ENCODE measurements around the gene ECHDC1. TPM values are rescaled to one million over a fixed set of nuclear protein-coding genes. Genes with fewer than 3 reads are reported as not detected.
"Not testable (repeated sequence)": the region's sequence is repeated elsewhere in the genome, so short reads cannot be mapped to it uniquely, and the experiment has no call there.

Gene ECHDC1
- polyA plus RNA-seq (2012; ENCODE audit: low read depth, missing spikeins), result 42.5 TPM

- peak; percentile 33 for DNase-seq (ENCODE audit: insufficient read length, low spot score)
- peak; percentile 94 for FAIRE-seq
- TF ChIP-seq POLR2A (IDR thresholded peaks at IDR 0.05; ENCODE audit: low read depth, low read length), result peak; percentile 93
- TF ChIP-seq POU2F2 (IDR thresholded peaks at IDR 0.05; ENCODE audit: low read depth, low read length), result peak; percentile 52; the same call in 1 of the 2 replicates
- TF ChIP-seq SPI1 (IDR thresholded peaks at IDR 0.05; ENCODE audit: low read depth, low read length), result peak; percentile 48
- peak; percentile 65 for TF ChIP-seq PAX5 (IDR thresholded peaks at IDR 0.05; ENCODE audit: insufficient read depth, low read length, severe bottlenecking)
- peak; percentile 65 for TF ChIP-seq TAF1 (IDR thresholded peaks at IDR 0.05; ENCODE audit: low read depth, low read length)
- peak; percentile 88 for TF ChIP-seq POLR2AphosphoS5 (IDR thresholded peaks at IDR 0.05; ENCODE audit: low read depth, low read length)
These were observed at the start of gene ECHDC1 for GRCh38 chr6:127342946-127343808. Gene ECHDC1, minus strand, starts transcription at chr6:127343609. Its CDS starts 12,581 bp downstream, at chr6:127331028.

GRCh38 chr6:127392301-127392700, 48.9 kb upstream of the ECHDC1 start:
- TF ChIP-seq POLR2AphosphoS5 (IDR thresholded peaks at IDR 0.05; ENCODE audit: low read depth, low read length) (no peak), PAX5 (IDR thresholded peaks at IDR 0.05; ENCODE audit: insufficient read depth, low read length, severe bottlenecking) (no peak)
- DNase-seq (ENCODE audit: insufficient read length, low spot score) (no peak), FAIRE-seq (no peak)

GRCh38 chr6:127391094-127391953, 47.9 kb upstream of the ECHDC1 start:
- FAIRE-seq (no peak), DNase-seq (ENCODE audit: insufficient read length, low spot score) (no peak)
- TF ChIP-seq SPI1 (IDR thresholded peaks at IDR 0.05; ENCODE audit: low read depth, low read length), result no peak
- no peak for TF ChIP-seq POLR2AphosphoS5 (IDR thresholded peaks at IDR 0.05; ENCODE audit: low read depth, low read length)
- TF ChIP-seq PAX5 (IDR thresholded peaks at IDR 0.05; ENCODE audit: insufficient read depth, low read length, severe bottlenecking), result no peak
- TF ChIP-seq POLR2A (IDR thresholded peaks at IDR 0.05; ENCODE audit: low read depth, low read length), result no peak
- TF ChIP-seq POU2F2 (IDR thresholded peaks at IDR 0.05; ENCODE audit: low read depth, low read length), result no peak
- no peak for TF ChIP-seq TAF1 (IDR thresholded peaks at IDR 0.05; ENCODE audit: low read depth, low read length)

- FAIRE-seq (no peak), DNase-seq (ENCODE audit: insufficient read length, low spot score) (no peak)
- TF ChIP-seq POLR2A (IDR thresholded peaks at IDR 0.05; ENCODE audit: low read depth, low read length) (no peak), PAX5 (IDR thresholded peaks at IDR 0.05; ENCODE audit: insufficient read depth, low read length, severe bottlenecking) (no peak), POLR2AphosphoS5 (IDR thresholded peaks at IDR 0.05; ENCODE audit: low read depth, low read length) (no peak), POU2F2 (IDR thresholded peaks at IDR 0.05; ENCODE audit: low read depth, low read length) (no peak), SPI1 (IDR thresholded peaks at IDR 0.05; ENCODE audit: low read depth, low read length) (no peak), TAF1 (IDR thresholded peaks at IDR 0.05; ENCODE audit: low read depth, low read length) (no peak)
These were observed 46.3 kb upstream of the ECHDC1 start for GRCh38 chr6:127389706-127390105.

- FAIRE-seq (no peak), DNase-seq (ENCODE audit: insufficient read length, low spot score) (no peak)
These were observed 42.4 kb upstream of the ECHDC1 start for GRCh38 chr6:127385668-127386430.

GRCh38 chr6:127384848-127385247, 41.4 kb upstream of the ECHDC1 start:
- DNase-seq (ENCODE audit: insufficient read length, low spot score); FAIRE-seq: not testable (repeated sequence)

More at GRCh38 chr6:127385668-127386430, 42.4 kb upstream of the ECHDC1 start:
- no peak for TF ChIP-seq PAX5 (IDR thresholded peaks at IDR 0.05; ENCODE audit: insufficient read depth, low read length, severe bottlenecking)
- no peak for TF ChIP-seq POU2F2 (IDR thresholded peaks at IDR 0.05; ENCODE audit: low read depth, low read length)
- TF ChIP-seq POLR2A (IDR thresholded peaks at IDR 0.05; ENCODE audit: low read depth, low read length), result no peak
- no peak for TF ChIP-seq TAF1 (IDR thresholded peaks at IDR 0.05; ENCODE audit: low read depth, low read length)
- no peak for TF ChIP-seq POLR2AphosphoS5 (IDR thresholded peaks at IDR 0.05; ENCODE audit: low read depth, low read length)
- TF ChIP-seq SPI1 (IDR thresholded peaks at IDR 0.05; ENCODE audit: low read depth, low read length), result no peak

- DNase-seq (ENCODE audit: insufficient read length, low spot score), result no peak
- no peak for TF ChIP-seq SPI1 (IDR thresholded peaks at IDR 0.05; ENCODE audit: low read depth, low read length)
- TF ChIP-seq POLR2AphosphoS5 (IDR thresholded peaks at IDR 0.05; ENCODE audit: low read depth, low read length), result no peak
- TF ChIP-seq POLR2A (IDR thresholded peaks at IDR 0.05; ENCODE audit: low read depth, low read length), result no peak
- TF ChIP-seq PAX5 (IDR thresholded peaks at IDR 0.05; ENCODE audit: insufficient read depth, low read length, severe bottlenecking), result no peak
- no peak for TF ChIP-seq TAF1 (IDR thresholded peaks at IDR 0.05; ENCODE audit: low read depth, low read length)
- TF ChIP-seq POU2F2 (IDR thresholded peaks at IDR 0.05; ENCODE audit: low read depth, low read length), result no peak
- FAIRE-seq, result no peak
These were observed 40.6 kb upstream of the ECHDC1 start for GRCh38 chr6:127383988-127384387.

GRCh38 chr6:127382413-127382812, 39.0 kb upstream of the ECHDC1 start:
- FAIRE-seq (no peak), DNase-seq (ENCODE audit: insufficient read length, low spot score) (no peak)
- TF ChIP-seq PAX5 (IDR thresholded peaks at IDR 0.05; ENCODE audit: insufficient read depth, low read length, severe bottlenecking) (no peak), POLR2AphosphoS5 (IDR thresholded peaks at IDR 0.05; ENCODE audit: low read depth, low read length) (no peak), SPI1 (IDR thresholded peaks at IDR 0.05; ENCODE audit: low read depth, low read length) (no peak), POU2F2 (IDR thresholded peaks at IDR 0.05; ENCODE audit: low read depth, low read length) (no peak), TAF1 (IDR thresholded peaks at IDR 0.05; ENCODE audit: low read depth, low read length) (no peak), POLR2A (IDR thresholded peaks at IDR 0.05; ENCODE audit: low read depth, low read length) (no peak)

- no peak for DNase-seq (ENCODE audit: insufficient read length, low spot score)
- FAIRE-seq, result no peak
- TF ChIP-seq POU2F2 (IDR thresholded peaks at IDR 0.05; ENCODE audit: low read depth, low read length) (no peak), POLR2A (IDR thresholded peaks at IDR 0.05; ENCODE audit: low read depth, low read length) (no peak), POLR2AphosphoS5 (IDR thresholded peaks at IDR 0.05; ENCODE audit: low read depth, low read length) (no peak), PAX5 (IDR thresholded peaks at IDR 0.05; ENCODE audit: insufficient read depth, low read length, severe bottlenecking) (no peak)
These were observed 38.0 kb upstream of the ECHDC1 start for GRCh38 chr6:127381384-127381783.

Data from GM12891 (cell line).